GM20000 (cell line): ENCODE results near the gene OR13J1.
"Not testable (repeated sequence)": the region's sequence is repeated elsewhere in the genome, so short reads cannot be mapped to it uniquely, and the experiment has no call there.

Experiments
- DNase-seq: peaks from one replicate; pipeline ENCODE4 v3.0.0; 2012; ENCODE audit warnings: low spot score
- CTCF ChIP-seq: IDR thresholded peaks from 2 replicates; pipeline ENCODE4 v1.5.1; 2012; ENCODE audit warnings: mild to moderate bottlenecking, control low read depth; ENCODE audit errors: extremely low read depth, missing control alignments

OR13J1 gene

GRCh38 chr9:35899021-35899420 lies 28.8 kb upstream of the OR13J1 start:
- DNase-seq, result no peak
- TF ChIP-seq CTCF, result no peak

GRCh38 chr9:35898337-35898736 lies 28.1 kb upstream of the OR13J1 start:
- no peak for TF ChIP-seq CTCF
- no peak for DNase-seq

- DNase-seq, result not testable (repeated sequence)
These were observed 27.3 kb upstream of the OR13J1 start for GRCh38 chr9:35897376-35898099.

- TF ChIP-seq CTCF, result no peak
- DNase-seq, result no peak
These were observed 26.4 kb upstream of the OR13J1 start for GRCh38 chr9:35896570-35896969.

- TF ChIP-seq CTCF, result no peak
- DNase-seq, result no peak
These were observed 21.9 kb upstream of the OR13J1 start for GRCh38 chr9:35892051-35892450.

- TF ChIP-seq CTCF, result no peak
- DNase-seq, result no peak
These were observed 21.4 kb upstream of the OR13J1 start for GRCh38 chr9:35891646-35892045.

GRCh38 chr9:35884908-35885307 lies 14.7 kb upstream of the OR13J1 start:
- not testable (repeated sequence) for DNase-seq

- TF ChIP-seq CTCF, result no peak
These were observed 12.8 kb upstream of the OR13J1 start for GRCh38 chr9:35882996-35883395.

More at GRCh38 chr9:35882996-35883395, 12.8 kb upstream of the OR13J1 start:
- DNase-seq, result no peak
